HL-60/S4 treated with phorbol 12-myristate 13-acetate at 8.2 ng/mL for 4 days and 3 days (cell line): ENCODE data around the gene RICTOR.

Experiments used
- in situ Hi-C: fragments of 300-500 bp; cut with MboI; formaldehyde crosslinking; loops from 2 replicates; pipeline ENCODE4 v1.15.0; 2022; ENCODE audit warnings: low sequenced_read_pairs

RICTOR gene

DNA sequence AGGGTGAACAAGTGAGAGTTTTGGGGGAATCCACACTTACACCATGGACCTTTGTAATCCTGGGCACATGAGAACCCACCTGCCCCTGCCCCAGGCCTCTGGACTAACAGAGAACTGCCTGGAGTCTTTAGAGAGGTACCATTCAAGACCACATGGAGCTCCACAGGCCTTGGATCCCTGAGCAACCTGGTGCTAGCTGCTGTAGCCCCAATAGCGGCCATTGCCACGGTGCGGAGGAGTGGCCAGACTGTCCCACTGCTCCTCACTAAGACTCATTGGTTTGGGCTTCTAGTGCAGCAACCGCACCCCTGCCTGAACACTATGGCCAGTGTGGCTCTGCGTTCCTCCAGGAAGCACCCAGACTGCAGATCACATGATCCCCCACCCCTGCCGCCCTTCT is 182.6 kb downstream of the RICTOR start:
- in situ Hi-C loops: no loop called here

DNA sequence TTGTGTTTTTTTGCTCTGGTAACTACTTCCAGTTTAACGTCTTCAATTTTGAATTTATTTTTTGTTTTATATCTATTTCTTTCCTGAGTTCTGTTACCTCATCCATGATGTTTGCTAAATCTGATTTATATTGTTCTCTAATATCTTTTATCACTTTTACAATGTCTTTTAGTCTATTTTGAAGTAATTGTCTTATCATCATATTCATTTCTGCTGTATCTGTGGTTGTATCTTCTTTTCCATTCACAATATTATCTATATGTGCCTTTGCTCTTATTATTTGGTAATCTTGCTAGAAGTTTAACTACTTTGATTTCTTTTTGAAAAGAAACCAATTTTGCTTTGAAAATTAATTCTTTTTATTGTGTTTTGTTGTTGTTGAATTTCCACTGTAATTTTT is 184.8 kb downstream of the RICTOR start:
- in situ Hi-C loops: no loop called here

DNA sequence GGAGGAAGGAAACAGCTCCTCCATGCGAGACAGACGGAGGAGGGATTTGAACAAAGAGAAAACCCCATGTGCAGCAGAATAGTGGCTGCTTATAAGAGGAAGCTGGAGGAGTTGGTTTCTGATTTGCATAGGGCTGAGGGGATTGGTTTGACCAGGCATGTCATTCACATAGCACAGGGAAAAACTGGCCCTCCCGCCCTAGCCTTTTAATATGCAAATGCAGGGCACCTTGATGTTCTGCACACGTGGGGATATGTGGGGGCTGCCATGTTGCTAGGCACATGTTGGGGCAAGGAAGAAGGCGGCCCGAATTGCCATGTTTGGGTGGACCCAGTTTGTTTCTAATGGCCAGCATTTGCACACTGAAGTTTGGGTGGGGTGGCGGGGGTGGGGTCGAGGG is 186.2 kb downstream of the RICTOR start:
- in situ Hi-C loops: no loop called here
